Measurements from ENCODE around the gene SMG6.
A peak's percentile ranks its signal among the peaks of the same experiment; 100 is the strongest.

SMG6 gene

GRCh38 chr17:2070241-2071023 lies 233.2 kb downstream of the SMG6 start:
- DNase-seq: no peak

GRCh38 chr17:2068519-2069051 lies 235.0 kb downstream of the SMG6 start:
- DNase-seq: no peak

- DNase-seq: no peak
These were observed 235.5 kb downstream of the SMG6 start for GRCh38 chr17:2068031-2068518.

- DNase-seq: no peak
These were observed 236.0 kb downstream of the SMG6 start for GRCh38 chr17:2067608-2068024.

GRCh38 chr17:2067048-2067561 lies 236.5 kb downstream of the SMG6 start:
- DNase-seq: no peak

- no peak for DNase-seq
These were observed 237.6 kb downstream of the SMG6 start for GRCh38 chr17:2065949-2066400.

- peak; percentile 60 for DNase-seq
These were observed 238.4 kb downstream of the SMG6 start for GRCh38 chr17:2064980-2065785.

- no peak for DNase-seq
These were observed 239.0 kb downstream of the SMG6 start for GRCh38 chr17:2064520-2064971.

GRCh38 chr17:2064147-2064489 lies 239.5 kb downstream of the SMG6 start:
- DNase-seq: no peak

GRCh38 chr17:2063261-2064146 lies 240.1 kb downstream of the SMG6 start:
- no peak for DNase-seq

GRCh38 chr17:2062571-2063183 lies 240.9 kb downstream of the SMG6 start:
- DNase-seq: no peak

GRCh38 chr17:2061441-2061958 lies 242.1 kb downstream of the SMG6 start:
- no peak for DNase-seq

GRCh38 chr17:2060681-2061440 lies 242.7 kb downstream of the SMG6 start:
- DNase-seq: no peak

- no peak for DNase-seq
These were observed 243.3 kb downstream of the SMG6 start for GRCh38 chr17:2060385-2060658.

GRCh38 chr17:2059547-2060384 lies 243.8 kb downstream of the SMG6 start:
- no peak for DNase-seq

- DNase-seq: no peak
These were observed 244.7 kb downstream of the SMG6 start for GRCh38 chr17:2058586-2059546.

GRCh38 chr17:2057760-2058585 lies 245.6 kb downstream of the SMG6 start:
- DNase-seq: no peak

GRCh38 chr17:2057175-2057759 lies 246.3 kb downstream of the SMG6 start:
- DNase-seq: no peak
